Measurements from ENCODE around the gene VPS13D.

VPS13D gene

GRCh38 chr1:12229835-12230548 lies at the start of gene VPS13D:
Gene VPS13D (plus strand): TSS chr1:12230030. CDS start chr1:12234267, 4,237 bp downstream.
- peak; percentile 73 for DNase-seq

DNA sequence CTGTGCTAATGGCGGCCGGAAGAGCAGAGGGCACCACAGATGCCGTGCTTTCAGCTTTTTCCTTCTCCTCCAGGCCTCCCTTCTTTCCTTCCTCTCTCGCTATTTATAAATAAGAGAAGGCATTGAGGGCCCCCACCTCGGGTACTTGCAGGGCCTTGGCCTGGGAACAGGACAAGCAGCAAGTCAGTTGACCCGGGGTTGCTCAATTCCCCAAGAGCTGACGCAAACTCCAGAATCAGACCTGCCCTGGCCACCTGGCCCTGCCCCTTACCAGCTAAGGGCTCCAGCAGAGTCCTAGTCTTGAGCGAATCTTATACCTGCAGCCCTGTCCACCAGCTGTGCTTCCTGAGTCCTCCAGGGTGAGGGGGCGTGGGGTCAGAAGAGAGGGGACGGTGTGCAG lies 49.5 kb upstream of the VPS13D start:
- DNase-seq = no peak

DNA sequence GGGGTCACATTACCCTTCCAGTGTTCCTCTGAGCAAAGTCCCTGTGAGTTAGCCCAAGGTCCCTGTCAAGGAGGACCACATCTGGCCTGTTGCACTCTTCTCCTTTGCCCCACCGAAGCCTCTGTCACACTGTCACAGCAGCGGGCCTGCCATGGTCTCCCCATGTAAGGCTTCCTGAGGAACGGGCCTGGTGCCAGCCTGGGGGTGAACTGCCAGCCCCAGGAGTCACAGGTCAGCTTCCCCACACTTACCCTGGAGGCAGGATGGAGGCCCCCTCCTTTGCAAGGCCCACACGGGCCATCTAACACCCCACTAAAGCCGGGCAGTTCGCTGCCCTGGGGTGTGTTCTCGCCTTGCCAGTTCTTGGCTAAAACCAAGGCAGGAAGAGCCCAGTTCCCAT lies 48.9 kb upstream of the VPS13D start:
- no peak for DNase-seq

DNA sequence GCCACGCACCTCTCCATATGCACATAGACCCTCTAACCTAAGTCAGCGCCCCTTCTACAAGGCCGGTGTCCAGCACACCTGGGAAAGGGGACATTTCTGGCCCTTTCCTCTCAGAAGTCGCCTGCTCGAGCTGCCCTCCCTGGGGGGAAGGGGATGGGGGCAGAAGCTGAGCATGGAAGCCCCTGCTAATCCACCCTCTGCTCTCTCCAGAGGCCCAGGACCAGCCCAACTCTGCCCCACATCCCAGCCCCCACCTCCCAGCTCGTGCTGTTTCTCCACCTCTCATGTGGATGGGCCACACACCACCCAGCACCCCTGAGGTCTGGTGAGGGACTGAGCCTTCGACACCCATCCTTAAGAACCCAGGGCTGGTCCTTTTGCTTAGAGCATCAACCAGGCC lies 48.3 kb upstream of the VPS13D start:
- DNase-seq = no peak

GRCh38 chr1:12182410-12182984 lies 47.3 kb upstream of the VPS13D start:
- DNase-seq = no peak

DNA sequence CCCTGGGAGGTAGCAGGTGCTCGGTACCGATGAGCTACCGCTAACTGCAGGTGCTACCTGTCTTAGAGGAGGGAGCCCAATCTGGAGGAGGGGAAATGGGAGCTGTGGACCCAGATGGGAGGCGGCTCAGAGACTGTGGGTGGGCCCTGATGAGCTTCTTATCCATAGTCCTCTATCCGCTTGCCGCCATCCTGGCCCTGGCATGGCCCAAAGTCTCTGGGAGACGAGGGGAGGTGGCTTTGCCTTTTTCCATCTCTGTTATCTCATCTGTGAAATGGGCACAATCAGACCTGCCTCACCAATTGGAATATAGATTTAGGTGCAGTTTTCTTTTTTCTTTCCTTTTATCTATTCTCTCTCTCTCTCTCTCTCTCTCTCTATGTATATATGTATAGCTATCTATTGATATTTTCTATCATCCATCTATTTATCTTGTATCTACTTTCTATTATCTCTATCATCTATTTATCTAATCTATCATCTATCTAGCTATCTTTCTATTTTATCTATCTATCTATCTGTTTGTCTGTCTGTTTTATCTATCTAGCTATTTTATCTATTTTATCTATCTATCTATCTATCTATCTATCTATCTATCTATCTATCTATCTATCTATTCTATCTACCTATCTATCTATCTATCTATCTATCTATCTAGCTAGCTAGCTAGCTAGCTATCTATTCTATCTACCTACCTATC lies 46.6 kb upstream of the VPS13D start:
- DNase-seq = no peak

DNA sequence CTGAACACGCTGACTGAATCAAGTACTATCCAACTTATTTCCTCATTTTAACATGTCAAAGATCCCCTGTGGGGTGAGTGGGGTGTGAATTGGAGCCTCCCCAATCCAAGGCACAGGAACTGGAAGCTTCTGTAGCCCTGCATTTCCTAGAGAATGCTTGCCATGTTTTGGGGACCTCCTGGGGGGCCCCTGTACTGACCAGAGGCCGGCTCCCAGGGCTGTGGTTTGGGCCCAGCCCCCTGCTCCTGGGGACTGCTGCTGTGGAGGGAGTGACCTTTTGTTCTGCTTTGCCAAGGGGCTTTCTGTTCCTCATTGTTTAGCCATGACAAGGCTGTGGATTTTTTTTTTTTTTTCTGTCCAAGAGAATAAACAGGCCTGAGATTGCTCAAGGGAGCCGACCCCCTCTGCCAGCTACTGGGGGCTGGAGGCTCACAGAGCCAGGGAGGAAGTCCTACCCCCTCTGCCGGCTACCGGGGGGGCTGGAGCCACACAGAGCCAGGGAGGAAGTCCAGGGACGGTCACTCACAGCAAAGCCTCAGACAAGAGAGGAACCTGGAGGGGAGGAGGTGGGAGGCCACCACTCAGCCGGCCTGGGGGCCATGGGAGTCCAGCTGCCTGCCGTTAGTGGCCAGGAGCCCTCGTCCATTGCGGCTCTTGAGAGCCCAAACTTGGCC lies 45.7 kb upstream of the VPS13D start:
- no peak for DNase-seq

GRCh38 chr1:12185036-12185917 lies 44.6 kb upstream of the VPS13D start:
- no peak for DNase-seq

DNA sequence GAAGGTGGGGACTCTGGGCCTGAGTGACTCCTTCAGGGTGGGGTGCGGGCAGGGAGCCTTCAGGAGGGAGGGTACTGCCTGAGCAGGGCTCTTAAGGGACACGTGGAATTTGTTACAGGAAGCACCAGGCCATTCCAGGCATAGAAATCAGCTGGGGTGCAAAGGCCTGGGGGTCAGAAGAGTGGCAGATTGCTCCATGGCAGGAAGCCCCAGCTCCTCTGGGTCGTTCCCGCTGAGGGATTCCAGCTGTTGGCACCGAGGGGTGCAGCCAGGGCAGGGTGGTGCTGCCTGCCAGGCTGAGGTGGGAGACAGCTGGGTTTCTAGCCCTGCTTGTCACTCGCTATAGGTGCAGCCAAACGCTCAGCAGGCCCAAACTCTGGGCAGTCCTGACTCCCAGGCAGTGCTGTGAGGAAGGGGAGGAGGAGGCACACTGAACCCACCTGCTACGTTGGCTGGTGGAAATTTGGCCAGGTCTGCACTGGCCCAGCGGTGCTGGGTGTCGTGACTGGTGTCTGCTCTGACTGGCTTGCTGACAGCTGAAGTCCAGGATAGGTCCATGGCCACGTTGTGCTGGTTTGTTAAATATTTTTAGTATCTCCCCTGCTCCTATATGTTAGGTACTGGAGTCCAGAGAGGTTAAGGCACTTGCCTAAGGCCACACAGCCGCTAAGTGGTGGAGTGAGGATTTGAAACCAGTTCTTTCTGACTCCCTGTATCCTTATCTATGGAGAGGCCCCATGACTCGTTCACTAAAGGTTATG lies 43.7 kb upstream of the VPS13D start:
- DNase-seq = no peak

DNA sequence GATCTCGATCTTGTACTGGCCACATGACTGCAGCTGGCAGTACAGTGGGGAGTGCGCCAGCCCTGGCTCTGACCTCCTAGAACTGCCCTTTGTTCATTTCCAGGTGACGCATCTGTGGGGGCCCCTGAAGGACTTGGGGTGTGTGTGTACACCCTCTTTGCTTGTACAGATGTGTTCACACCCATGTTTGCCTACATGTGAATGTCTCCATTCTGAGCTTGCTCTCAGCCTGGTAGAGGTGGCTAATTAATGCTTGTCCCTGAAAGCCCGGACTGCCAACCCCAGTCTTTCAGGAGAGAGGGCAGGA lies 43.2 kb upstream of the VPS13D start:
- DNase-seq = no peak

DNA sequence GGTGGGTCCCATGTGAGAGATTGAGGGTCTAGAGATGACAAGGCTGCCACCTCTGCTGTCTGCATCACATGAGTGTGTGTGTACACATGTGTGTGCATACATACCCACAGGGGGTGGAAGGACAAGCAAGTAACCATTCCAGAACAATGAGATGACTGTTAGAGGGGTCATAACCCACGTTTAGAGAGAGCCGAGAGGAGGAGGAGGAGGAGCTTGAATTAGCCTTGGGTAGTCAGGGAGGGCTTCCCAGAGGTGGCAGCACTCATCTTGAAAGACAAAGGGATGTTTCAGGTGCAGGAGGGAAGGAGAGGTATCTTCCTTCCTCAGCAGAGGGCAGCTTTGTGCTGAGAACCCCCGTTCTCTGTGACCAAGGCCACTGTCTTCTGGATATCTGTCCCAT lies 41.7 kb upstream of the VPS13D start:
- no peak for DNase-seq

- no peak for DNase-seq
These were observed 41.0 kb upstream of the VPS13D start for GRCh38 chr1:12188657-12189327.

DNA sequence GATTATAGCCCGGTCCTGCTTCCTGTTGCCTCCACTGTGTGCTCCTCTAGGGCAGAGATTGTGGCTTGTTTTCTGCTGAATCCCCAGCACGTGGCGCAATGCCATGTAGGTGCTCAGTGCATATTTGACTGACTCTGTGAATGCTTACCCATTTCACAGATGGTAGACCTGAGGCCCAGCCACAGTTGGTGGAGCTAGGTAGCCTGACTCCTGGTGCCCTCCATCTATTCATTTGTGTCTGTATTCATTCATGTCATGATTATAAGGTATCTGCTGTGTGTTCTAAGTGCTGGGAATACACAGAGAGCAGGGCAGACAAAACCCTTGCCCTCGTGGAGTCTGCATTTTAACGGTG lies 40.5 kb upstream of the VPS13D start:
- DNase-seq = no peak

- DNase-seq = no peak
These were observed 38.4 kb upstream of the VPS13D start for GRCh38 chr1:12191242-12192032.

DNA sequence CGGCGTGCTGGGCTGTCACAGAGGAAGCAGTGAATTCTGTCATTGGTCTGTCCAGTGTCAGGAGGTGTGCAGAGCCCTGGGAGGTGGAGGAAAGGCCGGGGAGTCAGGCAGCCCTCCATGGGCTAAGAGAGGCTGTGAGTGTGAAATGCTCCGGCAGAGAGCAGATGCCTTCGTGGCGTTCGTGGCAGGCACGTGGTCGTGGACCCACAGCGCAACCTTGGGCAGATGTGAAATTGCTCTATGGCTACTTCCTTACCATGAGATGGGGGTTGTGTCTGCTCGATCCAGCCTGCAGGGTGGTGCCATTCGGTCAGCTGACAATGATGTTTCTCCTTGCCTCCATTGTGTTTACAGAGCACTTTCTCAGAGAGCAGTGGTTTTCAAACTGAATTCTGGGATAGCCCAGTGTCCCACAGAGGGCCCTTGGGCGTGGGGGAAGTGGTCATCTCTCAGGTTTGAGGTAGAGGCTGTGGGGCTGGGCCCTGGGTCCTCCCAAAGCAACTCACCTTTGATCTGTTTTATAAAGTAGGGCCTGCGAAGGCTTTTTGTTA lies 35.1 kb upstream of the VPS13D start:
- no peak for DNase-seq

DNA sequence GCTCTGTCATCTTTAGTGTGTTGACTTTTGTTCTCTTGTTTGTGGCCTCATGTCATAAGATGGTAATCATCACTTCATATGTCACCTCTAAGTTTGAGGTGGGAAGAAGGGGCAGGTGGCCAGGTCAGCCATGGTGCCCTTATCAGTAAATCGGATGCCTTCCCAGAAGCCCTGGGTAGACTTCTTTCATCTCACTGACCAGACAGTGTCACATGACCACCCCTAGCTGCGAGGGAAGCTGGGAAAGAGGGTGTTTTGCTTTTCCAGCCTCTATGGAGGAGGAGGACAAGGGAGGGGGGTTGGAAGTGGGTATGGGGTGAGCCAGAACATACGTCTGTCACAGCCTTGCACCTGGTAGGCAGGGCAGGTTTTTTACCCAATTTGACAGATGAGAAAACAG lies 34.4 kb upstream of the VPS13D start:
- no peak for DNase-seq

DNA sequence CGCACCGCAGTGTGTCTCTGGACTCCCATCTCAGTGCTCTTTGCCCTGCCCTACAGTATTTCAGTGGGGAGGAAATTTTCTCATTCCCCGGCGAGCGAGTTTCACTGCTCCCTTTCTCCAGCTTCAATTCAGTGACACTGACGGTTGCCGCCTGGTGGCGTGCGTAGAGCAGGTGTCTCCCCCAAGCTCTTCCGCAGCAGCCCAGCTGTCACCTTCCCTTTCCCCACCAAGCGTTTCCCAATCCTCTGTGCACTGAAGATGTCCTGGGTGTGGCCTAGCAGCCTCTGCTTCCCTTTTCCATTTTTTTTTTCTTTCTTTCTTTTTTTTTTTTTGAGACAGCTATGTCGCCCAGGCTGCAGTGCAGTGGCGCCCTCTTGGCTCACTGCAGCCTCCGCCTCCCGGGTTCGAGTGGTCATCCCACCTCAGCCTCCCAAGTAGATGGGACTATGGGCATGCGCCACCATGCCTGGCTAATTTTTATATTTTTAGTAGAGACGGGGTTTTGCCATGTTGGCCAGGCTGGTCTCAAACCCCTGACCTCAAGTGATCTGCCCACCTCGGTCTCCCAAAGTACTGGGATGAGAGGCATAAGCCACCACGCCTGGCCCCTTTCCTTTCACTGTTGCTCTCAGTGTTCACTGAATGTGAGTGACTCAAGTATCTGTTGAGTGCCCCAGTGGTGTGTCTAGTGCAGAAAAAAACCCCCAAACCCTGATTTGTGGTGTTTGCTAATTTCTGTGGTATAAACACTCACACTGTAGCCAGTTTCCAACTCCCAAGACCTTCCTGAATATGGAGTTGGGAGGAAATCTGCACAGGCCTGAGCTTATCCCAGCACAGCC lies 33.0 kb upstream of the VPS13D start:
- no peak for DNase-seq

DNA sequence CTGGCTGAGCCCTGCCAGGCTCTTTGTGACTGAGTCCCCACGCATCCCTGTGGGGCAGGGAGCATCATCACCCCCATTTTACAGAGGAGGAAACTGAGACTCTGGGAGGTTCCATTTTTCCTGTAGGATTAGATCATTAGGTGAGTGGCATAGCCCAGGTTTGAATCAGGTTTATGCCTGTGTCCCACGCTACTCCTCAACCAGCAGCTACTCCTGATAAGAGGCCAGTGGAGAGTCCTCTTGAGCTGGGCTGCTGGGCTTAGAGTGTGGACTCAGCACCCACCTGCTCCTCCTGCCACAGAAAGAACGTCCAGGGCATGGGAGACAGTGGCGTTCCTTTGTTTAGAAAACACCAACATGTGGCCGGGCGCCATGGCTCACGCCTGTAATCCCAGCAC lies 32.3 kb upstream of the VPS13D start:
- DNase-seq = no peak

- no peak for DNase-seq
These were observed 29.6 kb upstream of the VPS13D start for GRCh38 chr1:12200208-12200607.

All from activated effector memory CD4-positive, alpha-beta T cell treated with Interleukin-2 at 50 U/mL for 16 hours (primary cell).